Measurements from ENCODE around the gene LMTK3.

The LMTK3 gene

DNA sequence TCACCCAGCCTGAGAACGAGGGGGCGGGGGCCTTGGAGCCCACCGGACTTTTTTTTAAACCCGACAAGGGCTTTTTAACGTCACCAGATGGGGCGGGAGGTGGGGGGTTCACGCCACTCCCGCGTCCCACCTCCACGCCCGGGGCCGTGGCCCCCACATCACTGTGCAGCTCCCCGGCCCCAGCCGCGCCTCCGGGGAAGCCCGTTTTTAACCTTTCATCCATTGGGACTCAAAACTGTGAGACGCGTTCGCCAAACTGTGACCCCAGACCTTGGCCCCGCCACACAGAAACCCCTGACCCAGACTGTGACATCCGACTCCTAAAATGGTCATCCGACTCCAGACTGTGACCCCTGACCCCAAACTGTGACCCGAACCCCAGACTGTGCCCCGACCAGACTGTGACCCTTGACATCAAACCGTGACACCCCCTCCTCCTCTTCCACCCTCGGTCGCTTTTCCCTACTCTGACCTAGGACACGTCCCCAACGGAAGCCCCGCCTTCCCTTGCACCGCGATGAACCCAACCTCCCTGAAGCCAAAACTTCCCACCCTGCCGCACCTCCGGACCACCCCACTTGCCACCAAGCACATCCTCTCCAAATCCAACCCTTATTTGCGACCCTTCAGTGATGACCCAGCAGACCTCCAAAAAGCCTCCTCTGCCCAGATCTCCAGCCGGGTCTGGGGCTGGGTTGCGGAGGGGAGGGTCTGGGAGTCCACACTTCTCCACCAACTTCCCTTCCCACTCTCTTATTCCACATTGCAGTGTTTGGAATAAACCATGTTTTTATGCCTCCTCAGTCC is 67.3 kb downstream of the LMTK3 start:
- TF ChIP-seq EGR1 (IDR thresholded peaks at IDR 0.05) (no peak), YY1 (IDR thresholded peaks at IDR 0.05; ENCODE audit: low read depth) (no peak), FOXM1 (IDR thresholded peaks at IDR 0.05; ENCODE audit: borderline replicate concordance, low read depth) (no peak), RAD21 (IDR thresholded peaks at IDR 0.05; ENCODE audit: low read depth) (no peak), TEAD4 (IDR thresholded peaks at IDR 0.05) (no peak), NFIC (IDR thresholded peaks at IDR 0.05) (no peak)
- TF ChIP-seq, protein P1, sequence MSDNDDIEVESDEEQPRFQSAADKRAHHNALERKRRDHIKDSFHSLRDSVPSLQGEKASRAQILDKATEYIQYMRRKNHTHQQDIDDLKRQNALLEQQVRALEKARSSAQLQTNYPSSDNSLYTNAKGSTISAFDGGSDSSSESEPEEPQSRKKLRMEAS (IDR thresholded peaks at IDR 0.05), result no peak

DNA sequence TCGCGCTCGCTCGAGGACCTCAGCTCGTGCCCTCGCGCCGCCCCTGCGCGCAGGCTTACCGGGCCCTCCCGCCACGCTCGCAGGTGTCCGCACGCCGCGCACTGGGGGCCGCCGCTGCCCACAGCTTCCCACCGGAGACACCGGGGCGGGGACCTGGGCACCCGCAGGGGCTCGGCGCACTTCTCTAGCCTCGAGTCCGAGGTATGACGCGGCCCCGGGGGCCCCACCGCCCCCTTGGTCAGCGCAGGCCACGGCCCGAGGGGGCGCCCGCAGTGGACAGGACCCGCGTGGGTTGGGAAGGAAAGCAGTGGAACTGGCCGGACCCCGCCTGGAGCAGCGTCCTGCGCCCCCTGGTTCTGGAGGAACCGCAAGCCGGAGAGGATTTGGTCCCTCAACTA is 67.9 kb downstream of the LMTK3 start:
- no peak for TF ChIP-seq TAF1 (IDR thresholded peaks at IDR 0.05; ENCODE audit: low read depth)
- no peak for TF ChIP-seq YY1 (IDR thresholded peaks at IDR 0.05; ENCODE audit: low read depth)
- TF ChIP-seq, protein P1 (IDR thresholded peaks at IDR 0.05), result no peak
- TF ChIP-seq CREB1 (IDR thresholded peaks at IDR 0.05; ENCODE audit: low read depth), result no peak
- no peak for TF ChIP-seq FOXM1 (IDR thresholded peaks at IDR 0.05; ENCODE audit: borderline replicate concordance, low read depth)
- TF ChIP-seq, protein P2, sequence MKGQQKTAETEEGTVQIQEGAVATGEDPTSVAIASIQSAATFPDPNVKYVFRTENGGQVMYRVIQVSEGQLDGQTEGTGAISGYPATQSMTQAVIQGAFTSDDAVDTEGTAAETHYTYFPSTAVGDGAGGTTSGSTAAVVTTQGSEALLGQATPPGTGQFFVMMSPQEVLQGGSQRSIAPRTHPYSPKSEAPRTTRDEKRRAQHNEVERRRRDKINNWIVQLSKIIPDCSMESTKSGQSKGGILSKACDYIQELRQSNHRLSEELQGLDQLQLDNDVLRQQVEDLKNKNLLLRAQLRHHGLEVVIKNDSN (IDR thresholded peaks at IDR 0.05), result no peak
- TF ChIP-seq EP300 (IDR thresholded peaks at IDR 0.05; ENCODE audit: borderline replicate concordance), result no peak
- no peak for TF ChIP-seq TEAD4 (IDR thresholded peaks at IDR 0.05)
- TF ChIP-seq NFIC (IDR thresholded peaks at IDR 0.05), result no peak
- no peak for TF ChIP-seq CEBPB (IDR thresholded peaks at IDR 0.05)
- no peak for TF ChIP-seq EGR1 (IDR thresholded peaks at IDR 0.05)
- TF ChIP-seq TCF12 (IDR thresholded peaks at IDR 0.05; ENCODE audit: low read depth), result no peak

DNA sequence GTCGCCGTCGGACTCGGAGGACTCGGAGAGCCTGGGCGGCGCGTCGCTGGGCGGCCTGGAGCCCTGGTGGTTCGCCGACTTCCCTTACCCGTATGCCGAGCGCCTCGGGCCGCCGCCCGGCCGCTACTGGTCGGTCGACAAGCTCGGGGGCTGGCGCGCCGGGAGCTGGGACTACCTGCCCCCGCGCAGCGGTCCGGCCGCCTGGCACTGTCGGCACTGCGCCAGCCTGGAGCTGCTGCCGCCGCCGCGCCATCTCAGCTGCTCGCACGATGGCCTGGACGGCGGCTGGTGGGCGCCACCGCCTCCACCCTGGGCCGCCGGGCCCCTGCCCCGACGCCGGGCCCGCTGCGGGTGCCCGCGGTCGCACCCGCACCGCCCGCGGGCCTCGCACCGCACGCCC is 68.4 kb downstream of the LMTK3 start:
- no peak for TF ChIP-seq EP300 (IDR thresholded peaks at IDR 0.05; ENCODE audit: borderline replicate concordance)
- no peak for TF ChIP-seq TEAD4 (IDR thresholded peaks at IDR 0.05)
- TF ChIP-seq EGR1 (IDR thresholded peaks at IDR 0.05), result no peak
- TF ChIP-seq FOXM1 (IDR thresholded peaks at IDR 0.05; ENCODE audit: borderline replicate concordance, low read depth), result no peak
- TF ChIP-seq, protein P3, sequence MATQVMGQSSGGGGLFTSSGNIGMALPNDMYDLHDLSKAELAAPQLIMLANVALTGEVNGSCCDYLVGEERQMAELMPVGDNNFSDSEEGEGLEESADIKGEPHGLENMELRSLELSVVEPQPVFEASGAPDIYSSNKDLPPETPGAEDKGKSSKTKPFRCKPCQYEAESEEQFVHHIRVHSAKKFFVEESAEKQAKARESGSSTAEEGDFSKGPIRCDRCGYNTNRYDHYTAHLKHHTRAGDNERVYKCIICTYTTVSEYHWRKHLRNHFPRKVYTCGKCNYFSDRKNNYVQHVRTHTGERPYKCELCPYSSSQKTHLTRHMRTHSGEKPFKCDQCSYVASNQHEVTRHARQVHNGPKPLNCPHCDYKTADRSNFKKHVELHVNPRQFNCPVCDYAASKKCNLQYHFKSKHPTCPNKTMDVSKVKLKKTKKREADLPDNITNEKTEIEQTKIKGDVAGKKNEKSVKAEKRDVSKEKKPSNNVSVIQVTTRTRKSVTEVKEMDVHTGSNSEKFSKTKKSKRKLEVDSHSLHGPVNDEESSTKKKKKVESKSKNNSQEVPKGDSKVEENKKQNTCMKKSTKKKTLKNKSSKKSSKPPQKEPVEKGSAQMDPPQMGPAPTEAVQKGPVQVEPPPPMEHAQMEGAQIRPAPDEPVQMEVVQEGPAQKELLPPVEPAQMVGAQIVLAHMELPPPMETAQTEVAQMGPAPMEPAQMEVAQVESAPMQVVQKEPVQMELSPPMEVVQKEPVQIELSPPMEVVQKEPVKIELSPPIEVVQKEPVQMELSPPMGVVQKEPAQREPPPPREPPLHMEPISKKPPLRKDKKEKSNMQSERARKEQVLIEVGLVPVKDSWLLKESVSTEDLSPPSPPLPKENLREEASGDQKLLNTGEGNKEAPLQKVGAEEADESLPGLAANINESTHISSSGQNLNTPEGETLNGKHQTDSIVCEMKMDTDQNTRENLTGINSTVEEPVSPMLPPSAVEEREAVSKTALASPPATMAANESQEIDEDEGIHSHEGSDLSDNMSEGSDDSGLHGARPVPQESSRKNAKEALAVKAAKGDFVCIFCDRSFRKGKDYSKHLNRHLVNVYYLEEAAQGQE (IDR thresholded peaks at IDR 0.05; ENCODE audit: low read depth), result no peak
- TF ChIP-seq, protein P1 (IDR thresholded peaks at IDR 0.05), result no peak
- no peak for TF ChIP-seq RAD21 (IDR thresholded peaks at IDR 0.05; ENCODE audit: low read depth)
- no peak for TF ChIP-seq CREB1 (IDR thresholded peaks at IDR 0.05; ENCODE audit: low read depth)
- no peak for TF ChIP-seq CEBPB (IDR thresholded peaks at IDR 0.05)
- no peak for TF ChIP-seq TCF12 (IDR thresholded peaks at IDR 0.05; ENCODE audit: low read depth)
- TF ChIP-seq, protein P2 (IDR thresholded peaks at IDR 0.05), result no peak
- no peak for TF ChIP-seq TAF1 (IDR thresholded peaks at IDR 0.05; ENCODE audit: low read depth)
- no peak for TF ChIP-seq NFIC (IDR thresholded peaks at IDR 0.05)
- no peak for TF ChIP-seq ZBTB7A (IDR thresholded peaks at IDR 0.05; ENCODE audit: low read depth)
- TF ChIP-seq YY1 (IDR thresholded peaks at IDR 0.05; ENCODE audit: low read depth), result no peak

DNA sequence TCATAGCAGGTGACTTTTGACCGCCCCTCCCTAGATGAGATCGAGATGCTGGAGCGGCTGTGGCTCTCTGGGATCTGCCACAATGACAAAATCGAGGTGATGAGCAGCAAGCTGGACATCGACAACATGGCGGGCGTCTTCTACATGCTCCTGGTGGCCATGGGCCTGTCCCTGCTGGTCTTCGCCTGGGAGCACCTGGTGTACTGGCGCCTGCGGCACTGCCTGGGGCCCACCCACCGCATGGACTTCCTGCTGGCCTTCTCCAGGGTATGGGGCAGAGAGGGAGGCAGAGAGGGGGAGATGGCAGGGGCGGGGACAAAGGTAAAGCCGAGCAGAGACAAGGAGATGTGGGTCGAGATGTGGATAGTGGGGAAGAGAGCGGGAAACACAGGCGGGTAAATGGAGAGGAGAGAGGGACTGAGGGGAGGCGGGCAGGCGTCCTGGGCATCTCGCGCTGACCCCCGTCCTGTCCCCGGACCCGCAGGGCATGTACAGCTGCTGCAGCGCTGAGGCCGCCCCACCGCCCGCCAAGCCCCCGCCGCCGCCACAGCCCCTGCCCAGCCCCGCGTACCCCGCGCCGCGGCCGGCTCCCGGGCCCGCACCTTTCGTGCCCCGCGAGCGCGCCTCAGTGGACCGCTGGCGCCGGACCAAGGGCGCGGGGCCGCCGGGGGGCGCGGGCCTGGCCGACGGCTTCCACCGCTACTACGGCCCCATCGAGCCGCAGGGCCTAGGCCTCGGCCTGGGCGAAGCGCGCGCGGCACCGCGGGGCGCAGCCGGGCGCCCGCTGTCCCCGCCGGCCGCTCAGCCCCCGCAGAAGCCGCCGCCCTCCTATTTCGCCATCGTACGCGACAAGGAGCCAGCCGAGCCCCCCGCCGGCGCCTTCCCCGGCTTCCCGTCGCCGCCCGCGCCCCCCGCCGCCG is 69.3 kb downstream of the LMTK3 start:
- TF ChIP-seq TCF12 (IDR thresholded peaks at IDR 0.05; ENCODE audit: low read depth), result no peak
- no peak for TF ChIP-seq TEAD4 (IDR thresholded peaks at IDR 0.05)
- TF ChIP-seq, protein P3 (IDR thresholded peaks at IDR 0.05; ENCODE audit: low read depth), result no peak
- TF ChIP-seq YY1 (IDR thresholded peaks at IDR 0.05; ENCODE audit: low read depth), result no peak
- TF ChIP-seq TAF1 (IDR thresholded peaks at IDR 0.05; ENCODE audit: low read depth), result no peak
- TF ChIP-seq, protein P1 (IDR thresholded peaks at IDR 0.05), result no peak
- no peak for TF ChIP-seq EP300 (IDR thresholded peaks at IDR 0.05; ENCODE audit: borderline replicate concordance)
- no peak for TF ChIP-seq RAD21 (IDR thresholded peaks at IDR 0.05; ENCODE audit: low read depth)
- TF ChIP-seq NFIC (IDR thresholded peaks at IDR 0.05), result no peak
- TF ChIP-seq, protein P2 (IDR thresholded peaks at IDR 0.05), result no peak
- no peak for TF ChIP-seq EGR1 (IDR thresholded peaks at IDR 0.05)
- no peak for TF ChIP-seq FOXM1 (IDR thresholded peaks at IDR 0.05; ENCODE audit: borderline replicate concordance, low read depth)
- no peak for TF ChIP-seq CEBPB (IDR thresholded peaks at IDR 0.05)
- no peak for TF ChIP-seq CREB1 (IDR thresholded peaks at IDR 0.05; ENCODE audit: low read depth)
- no peak for TF ChIP-seq ZBTB7A (IDR thresholded peaks at IDR 0.05; ENCODE audit: low read depth)
